ENCODE data around the gene GAST.

The GAST gene

GRCh38 chr17:41750862-41751261 lies 38.7 kb downstream of the GAST start:
- no peak for DNase-seq

- no peak for DNase-seq
These were observed 39.2 kb downstream of the GAST start for GRCh38 chr17:41751288-41751687.

GRCh38 chr17:41754066-41754465 lies 41.9 kb downstream of the GAST start:
- no peak for DNase-seq

GRCh38 chr17:41758601-41759000 lies 46.5 kb downstream of the GAST start:
- DNase-seq = no peak

- DNase-seq = no peak
These were observed 48.7 kb downstream of the GAST start for GRCh38 chr17:41760878-41761277.

- DNase-seq = no peak
These were observed 50.3 kb downstream of the GAST start for GRCh38 chr17:41762391-41762790.

GRCh38 chr17:41762841-41763240 lies 50.7 kb downstream of the GAST start:
- no peak for DNase-seq

- DNase-seq = no peak
These were observed 51.2 kb downstream of the GAST start for GRCh38 chr17:41763327-41763726.
